Skeletal muscle tissue (tissue), 4 donors: Measurements from ENCODE around the gene SENP8. TPM values are rescaled to one million over a fixed set of nuclear protein-coding genes. Genes with fewer than 3 reads are reported as not detected.

Experiments
- H3K27ac ChIP-seq: one replicate; pipeline ENCODE4 v1.7.0; 2013; ENCODE audit warnings: mild to moderate bottlenecking, low read depth, low read length, inconsistent platforms
- H3K27me3 ChIP-seq, 3 donors: one replicate each; pipeline ENCODE4 v1.7.0; 2013; ENCODE audit warnings: low read length in 3 of 3; ENCODE audit not compliant: control insufficient read depth in 3 of 3, insufficient read depth in 3 of 3
- H3K36me3 ChIP-seq, 3 donors: one replicate each; pipeline ENCODE4 v1.7.0; 2013; ENCODE audit warnings: low read length in 3 of 3; ENCODE audit not compliant: control insufficient read depth in 3 of 3, insufficient read depth in 3 of 3
- H3K4me1 ChIP-seq, 3 donors: one replicate each; pipeline ENCODE4 v1.7.0; 2013; ENCODE audit warnings: low read length in 3 of 3, mild to moderate bottlenecking in 3 of 3; ENCODE audit not compliant: control insufficient read depth in 3 of 3, insufficient read depth in 3 of 3
- H3K4me3 ChIP-seq, 3 donors: one replicate each; pipeline ENCODE4 v1.7.0; 2013; ENCODE audit warnings: low read length in 3 of 3
- H3K9ac ChIP-seq, 3 donors: one replicate each; pipeline ENCODE4 v1.7.0; 2013; ENCODE audit warnings: low read length in 3 of 3, mild to moderate bottlenecking in 3 of 3, moderate library complexity in 2 of 3, low read depth in 1 of 3
- H3K9me3 ChIP-seq, 3 donors: one replicate each; pipeline ENCODE4 v1.7.0; 2013; ENCODE audit warnings: low read length in 3 of 3; ENCODE audit not compliant: control insufficient read depth in 3 of 3
- total RNA-seq: library from RNA; depleted of rRNA; stranded (reverse); fragments of >200 nt; gene quantifications from one replicate; pipeline ENCODE4 v1.2.3, GENCODE V29; 2014
- donor health status: Osteomylitis.

Gene SENP8
- total RNA-seq, 1 donor from 2014 or later = 2.1 TPM

DNA sequence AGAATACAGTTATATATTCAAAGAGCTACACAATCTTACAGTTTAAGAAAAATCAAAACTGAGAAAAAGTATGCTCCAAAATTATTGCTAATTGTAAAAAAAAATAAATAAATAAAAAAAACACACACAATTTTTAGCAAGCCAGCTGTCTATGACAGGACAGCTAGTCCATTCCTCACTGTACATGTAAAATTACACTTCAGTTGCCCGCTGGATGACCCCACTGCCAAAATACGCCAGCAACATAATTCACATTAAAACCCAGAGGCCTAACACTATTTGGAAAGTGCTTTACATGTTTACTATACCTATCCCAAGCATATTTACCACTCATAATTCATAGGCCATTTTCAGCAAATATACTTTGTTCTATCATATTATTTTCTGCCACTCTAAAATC lies 6.1 kb upstream of the SENP8 start:
- peak overlapping the region in 1 of 3 donors; percentile 2 for H3K9ac ChIP-seq
- H3K27me3 ChIP-seq = no peaks in the 10 kb centered on the region
- H3K9me3 ChIP-seq = no peaks in the 10 kb centered on the region
- peaks cover 14 to 25% (median 22%) of the 10 kb centered on the region in 3 donors for H3K4me1 ChIP-seq
- H3K36me3 ChIP-seq = no peaks in the 10 kb centered on the region
- H3K4me3 ChIP-seq = no peak overlapping the region
- peak overlapping the region; percentile 65 for H3K27ac ChIP-seq

GRCh38 chr15:72112805-72113204 lies 5.4 kb upstream of the SENP8 start:
- Histone ChIP-seq H3K4me1 (peaks cover 14 to 25% (median 21%) of the 10 kb centered on the region in 3 donors), H3K9ac (peak overlapping the region in 1 of 3 donors; percentile 21), H3K27ac (peak overlapping the region; percentile 65), H3K9me3 (no peaks in the 10 kb centered on the region), H3K4me3 (no peak overlapping the region), H3K36me3 (no peaks in the 10 kb centered on the region), H3K27me3 (no peaks in the 10 kb centered on the region)

DNA sequence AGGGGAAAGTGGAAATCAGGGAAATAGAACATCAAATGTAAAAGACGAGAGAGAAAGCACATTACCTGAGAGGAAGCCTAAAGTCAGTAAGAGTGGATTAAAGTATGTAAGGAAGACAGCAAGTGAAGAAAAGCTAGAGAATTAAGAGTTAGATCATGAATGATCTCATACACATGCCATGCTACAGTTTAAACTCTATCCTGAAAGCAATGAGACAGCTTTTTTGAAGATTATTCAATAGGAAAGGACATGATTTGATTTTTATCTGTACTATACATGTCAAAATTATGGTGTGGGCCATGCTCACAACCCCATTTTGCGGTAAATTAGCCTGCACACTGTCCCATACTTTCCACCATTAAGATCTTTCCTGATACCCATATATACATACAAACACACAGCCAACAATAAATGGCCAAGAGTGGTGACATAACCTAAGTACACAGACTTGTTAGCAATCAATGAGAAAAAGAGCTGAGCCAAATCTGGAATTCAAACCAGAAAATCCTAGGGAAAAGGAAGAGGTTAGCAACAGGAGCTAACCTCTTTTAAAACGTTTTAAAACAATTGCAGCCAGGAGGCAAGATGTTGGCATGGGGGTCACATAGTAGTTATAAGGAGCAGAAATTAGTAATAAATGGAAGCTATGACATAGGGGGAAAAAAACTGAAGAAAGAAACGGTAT lies 4.7 kb upstream of the SENP8 start:
- Histone ChIP-seq H3K4me1 (peaks cover 14 to 25% (median 21%) of the 10 kb centered on the region in 3 donors), H3K4me3 (peak overlapping the region in 1 of 3 donors; percentile 38), H3K27ac (peak overlapping the region; percentile 43), H3K9ac (peak overlapping the region in 1 of 3 donors; percentile 21), H3K36me3 (no peaks in the 10 kb centered on the region), H3K9me3 (no peaks in the 10 kb centered on the region), H3K27me3 (no peaks in the 10 kb centered on the region)

DNA sequence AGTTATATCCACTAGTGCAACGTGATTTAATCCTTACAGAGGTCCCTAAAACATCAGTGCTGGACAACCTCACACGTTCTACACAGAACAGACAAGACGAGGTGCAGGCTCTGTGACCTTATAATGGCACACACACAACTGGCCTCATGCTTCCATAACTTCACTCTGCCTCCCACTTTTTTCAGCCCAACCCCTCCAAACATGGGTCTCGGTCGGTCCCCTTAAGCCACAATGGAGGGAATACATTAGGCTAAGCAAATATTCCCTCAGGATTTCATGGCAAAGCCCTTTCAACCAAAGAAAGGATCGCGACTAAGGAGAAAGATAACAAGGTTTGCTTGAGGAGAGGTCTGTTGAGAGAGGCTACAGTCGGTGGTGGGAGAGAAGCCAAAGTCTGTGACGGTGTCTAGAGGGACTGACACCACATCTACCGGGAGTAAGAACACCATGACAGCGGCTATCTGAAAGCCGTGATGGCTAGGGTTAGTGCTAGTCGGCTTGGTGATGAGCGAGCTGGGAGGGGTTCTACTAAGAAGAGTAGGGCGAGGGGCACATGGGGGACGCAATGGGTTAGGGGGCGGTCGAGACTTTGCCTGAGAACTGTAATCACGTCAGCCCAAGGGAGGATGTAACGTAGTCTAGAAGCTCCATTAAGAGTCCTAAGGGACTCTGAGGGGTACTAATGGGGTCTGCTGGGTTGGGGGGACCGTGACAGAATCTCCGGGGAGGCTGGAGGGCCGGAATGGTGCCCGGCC lies 1.3 kb upstream of the SENP8 start:
- Histone ChIP-seq H3K9ac (peak overlapping the region; percentile 84 to 94 (median 92)), H3K4me1 (peaks cover 17 to 32% (median 28%) of the 10 kb centered on the region in 3 donors), H3K9me3 (no peaks in the 10 kb centered on the region), H3K36me3 (no peaks in the 10 kb centered on the region), H3K27me3 (no peaks in the 10 kb centered on the region), H3K27ac (peak overlapping the region; percentile 95), H3K4me3 (peak overlapping the region; percentile 79 to 99 (median 91))

GRCh38 chr15:72117486-72118016 lies 652 bp upstream of the SENP8 start:
- H3K27me3 ChIP-seq = no peaks in the 10 kb centered on the region
- no peaks in the 10 kb centered on the region for H3K36me3 ChIP-seq
- H3K4me1 ChIP-seq = peaks cover 17 to 28% (median 27%) of the 10 kb centered on the region in 3 donors
- H3K4me3 ChIP-seq = peak overlapping the region; percentile 79 to 99 (median 91)
- H3K9ac ChIP-seq = peak overlapping the region; percentile 84 to 94 (median 92)
- no peaks in the 10 kb centered on the region for H3K9me3 ChIP-seq
- peak overlapping the region; percentile 95 for H3K27ac ChIP-seq

GRCh38 chr15:72124218-72124617 lies 6.0 kb downstream of the SENP8 start:
- no peak overlapping the region for H3K4me3 ChIP-seq
- H3K4me1 ChIP-seq = peaks cover 0 to under 1% (median under 1%) of the 10 kb centered on the region in 3 donors
- H3K27me3 ChIP-seq = no peaks in the 10 kb centered on the region
- H3K9ac ChIP-seq = no peak overlapping the region
- H3K36me3 ChIP-seq = no peaks in the 10 kb centered on the region
- H3K9me3 ChIP-seq = no peaks in the 10 kb centered on the region
- no peak overlapping the region for H3K27ac ChIP-seq

- H3K36me3 ChIP-seq = no peaks in the 10 kb centered on the region
- no peak overlapping the region for H3K9ac ChIP-seq
- H3K4me1 ChIP-seq = no peaks in the 10 kb centered on the region
- no peak overlapping the region for H3K4me3 ChIP-seq
- no peaks in the 10 kb centered on the region for H3K9me3 ChIP-seq
- no peak overlapping the region for H3K27ac ChIP-seq
- no peaks in the 10 kb centered on the region for H3K27me3 ChIP-seq
Measured at GRCh38 chr15:72127724-72128322, 9.6 kb downstream of the SENP8 start.

GRCh38 chr15:72128359-72128758 lies 10.2 kb downstream of the SENP8 start:
- no peaks in the 10 kb centered on the region for H3K27me3 ChIP-seq
- H3K4me3 ChIP-seq = no peak overlapping the region
- H3K9me3 ChIP-seq = no peaks in the 10 kb centered on the region
- H3K9ac ChIP-seq = no peak overlapping the region
- H3K4me1 ChIP-seq = no peaks in the 10 kb centered on the region
- H3K36me3 ChIP-seq = no peaks in the 10 kb centered on the region
- no peak overlapping the region for H3K27ac ChIP-seq

DNA sequence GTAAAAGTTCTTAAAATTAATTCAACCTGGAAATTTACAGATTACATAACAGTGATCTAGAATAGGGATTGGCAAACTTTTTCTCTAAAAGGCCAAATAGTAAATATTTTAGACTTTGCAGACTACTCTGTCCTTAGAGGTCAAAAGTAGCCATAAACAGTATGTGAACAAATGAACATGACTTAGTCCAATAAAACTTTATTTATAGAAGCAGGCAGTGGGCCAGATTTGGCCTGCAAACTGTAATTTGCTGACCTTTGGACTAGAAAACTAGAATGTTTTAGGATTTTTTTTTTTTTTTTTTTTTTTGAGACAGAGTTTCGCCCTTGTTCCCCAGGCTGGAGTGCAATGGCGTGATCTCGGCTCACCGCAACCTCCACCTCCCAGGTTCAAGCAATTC lies 12.1 kb downstream of the SENP8 start:
- H3K4me1 ChIP-seq = no peaks in the 10 kb centered on the region
- no peak overlapping the region for H3K9ac ChIP-seq
- H3K27me3 ChIP-seq = no peaks in the 10 kb centered on the region
- H3K36me3 ChIP-seq = no peaks in the 10 kb centered on the region
- H3K4me3 ChIP-seq = no peak overlapping the region
- no peaks in the 10 kb centered on the region for H3K9me3 ChIP-seq
- H3K27ac ChIP-seq = no peak overlapping the region
